ENCODE measurements around the gene TCF4. TPM values are rescaled to one million over a fixed set of nuclear protein-coding genes. Genes with fewer than 3 reads are reported as not detected.
A peak's percentile ranks its signal among the peaks of the same experiment; 100 is the strongest.

The TCF4 gene
- total RNA-seq, 1 experiment from 2014 or later = 143 TPM

DNA sequence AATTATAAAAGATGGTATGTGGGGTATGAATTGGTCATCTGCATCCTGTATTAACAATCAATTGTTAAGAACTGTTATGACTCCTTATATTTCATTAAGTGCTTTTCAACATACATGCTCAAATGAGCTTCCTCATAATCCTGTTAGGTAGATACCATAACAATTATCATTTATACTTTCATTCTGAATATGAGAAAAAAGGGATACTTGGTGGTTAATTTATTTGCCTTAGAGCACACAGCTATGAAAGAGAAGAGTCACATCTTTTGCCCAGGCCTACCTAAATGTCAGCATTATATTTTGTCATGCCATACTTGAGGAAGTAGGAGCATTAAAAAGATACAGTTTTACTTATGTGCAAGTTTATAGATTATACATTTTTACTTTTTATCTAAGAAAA lies 169.6 kb downstream of the TCF4 start:
- Histone ChIP-seq H3K4me1 (ENCODE audit: insufficient read depth, low read length, poor library complexity, severe bottlenecking) (peaks cover 78% of the 10 kb centered on the region), H3K9me3 (ENCODE audit: low read depth, low read length, poor library complexity, severe bottlenecking) (no peaks in the 10 kb centered on the region), H3K27me3 (replicated peaks; ENCODE audit: insufficient read depth, low read depth, low read length, poor library complexity) (no peaks in the 10 kb centered on the region), H3K4me3 (ENCODE audit: low read depth, low read length, poor library complexity, severe bottlenecking) (no peak overlapping the region), H3K36me3 (ENCODE audit: insufficient read depth, low read length, poor library complexity, severe bottlenecking) (no peaks in the 10 kb centered on the region), H3K27ac (ENCODE audit: low read depth, low read length, poor library complexity, severe bottlenecking) (no peak overlapping the region)
- POLR2A ChIA-PET (ENCODE audit: low non-redundant PET) = no interaction called here
- no TSS peak for BruUV-seq (replicated peaks)
- CTCF ChIA-PET = no interaction called here
- intact Hi-C loops (cut with micrococcal nuclease; ENCODE audit: unreplicated experiment) = no loop called here
- no peak for DNase-seq (ENCODE audit: low spot score)
- no peak for TF ChIP-seq CTCF (conservative IDR thresholded peaks at IDR 0.05; ENCODE audit: low read depth, low read length)
- TF ChIP-seq EZH2 (IDR thresholded peaks at IDR 0.05; ENCODE audit: borderline replicate concordance, low read depth, low read length, poor library complexity, severe bottlenecking) = no peak

GRCh38 chr18:55416791-55417190 lies 171.2 kb downstream of the TCF4 start:
- Histone ChIP-seq H3K36me3 (ENCODE audit: insufficient read depth, low read length, poor library complexity, severe bottlenecking) (no peaks in the 10 kb centered on the region), H3K27ac (ENCODE audit: low read depth, low read length, poor library complexity, severe bottlenecking) (no peak overlapping the region), H3K4me3 (ENCODE audit: low read depth, low read length, poor library complexity, severe bottlenecking) (no peak overlapping the region), H3K27me3 (replicated peaks; ENCODE audit: insufficient read depth, low read depth, low read length, poor library complexity) (no peaks in the 10 kb centered on the region), H3K9me3 (ENCODE audit: low read depth, low read length, poor library complexity, severe bottlenecking) (no peaks in the 10 kb centered on the region), H3K4me1 (ENCODE audit: insufficient read depth, low read length, poor library complexity, severe bottlenecking) (peaks cover 73% of the 10 kb centered on the region)
- intact Hi-C loops (cut with micrococcal nuclease; ENCODE audit: unreplicated experiment) = no loop called here
- ChIA-PET POLR2A (ENCODE audit: low non-redundant PET) (no interaction called here), CTCF (no interaction called here)
- DNase-seq (ENCODE audit: low spot score) = no peak
- no TSS peak for BruUV-seq (replicated peaks)
- no peak for TF ChIP-seq EZH2 (IDR thresholded peaks at IDR 0.05; ENCODE audit: borderline replicate concordance, low read depth, low read length, poor library complexity, severe bottlenecking)
- TF ChIP-seq CTCF (conservative IDR thresholded peaks at IDR 0.05; ENCODE audit: low read depth, low read length) = no peak

- BruUV-seq (replicated peaks) = no TSS peak
- ChIA-PET CTCF (interaction anchor here (1.0 kb wide), 2 partner anchors 31 to 366 kb away, joined by 4 to 7 read pairs; no protein-coding TSS in a partner anchor), POLR2A (ENCODE audit: low non-redundant PET) (no interaction called here)
- intact Hi-C loops (cut with micrococcal nuclease; ENCODE audit: unreplicated experiment) = loop anchor here (1.0 to 2.0 kb wide), 2 partner anchors 173 to 366 kb away; partner anchors contain the start of gene TCF4
- Histone ChIP-seq H3K4me3 (ENCODE audit: low read depth, low read length, poor library complexity, severe bottlenecking) (no peak overlapping the region), H3K27ac (ENCODE audit: low read depth, low read length, poor library complexity, severe bottlenecking) (no peak overlapping the region), H3K27me3 (replicated peaks; ENCODE audit: insufficient read depth, low read depth, low read length, poor library complexity) (no peaks in the 10 kb centered on the region), H3K9me3 (ENCODE audit: low read depth, low read length, poor library complexity, severe bottlenecking) (no peaks in the 10 kb centered on the region), H3K36me3 (ENCODE audit: insufficient read depth, low read length, poor library complexity, severe bottlenecking) (no peaks in the 10 kb centered on the region), H3K4me1 (ENCODE audit: insufficient read depth, low read length, poor library complexity, severe bottlenecking) (peaks cover 72% of the 10 kb centered on the region)
- TF ChIP-seq EZH2 (IDR thresholded peaks at IDR 0.05; ENCODE audit: borderline replicate concordance, low read depth, low read length, poor library complexity, severe bottlenecking) (no peak), CTCF (conservative IDR thresholded peaks at IDR 0.05; ENCODE audit: low read depth, low read length) (peak; percentile 99)
- DNase-seq (ENCODE audit: low spot score) = peak; percentile 87
These were observed 172.6 kb downstream of the TCF4 start for GRCh38 chr18:55415258-55415871.

Data from A673 (cell line).